AG10803 (cell line): ENCODE data around the gene WFIKKN1.

Experiments
- DNase-seq: peaks from one replicate; pipeline ENCODE4 v3.0.0; 2010; ENCODE audit warnings: low read depth
- H3K4me3 ChIP-seq: 2 replicates; pipeline ENCODE4 v1.5.1; 2011; ENCODE audit warnings: mild to moderate bottlenecking, low read length, control low read depth
- CTCF ChIP-seq: conservative IDR thresholded peaks from 2 replicates; pipeline ENCODE4 v1.5.1; 2011; ENCODE audit warnings: mild to moderate bottlenecking, low read length, control low read depth, inconsistent platforms

The WFIKKN1 gene

GRCh38 chr16:674214-674881 lies 43.6 kb downstream of the WFIKKN1 start:
- DNase-seq: no peak
- H3K4me3 ChIP-seq: no peak overlapping the region
- TF ChIP-seq CTCF: no peak

GRCh38 chr16:674968-675883 lies 44.4 kb downstream of the WFIKKN1 start, which contains the start of gene RHBDL1:
Gene RHBDL1, plus strand, starts transcription at chr16:675671. Its CDS starts 120 bp downstream, at chr16:675791.
- H3K4me3 ChIP-seq: peak within 1 kb of the TSS; percentile 49
- TF ChIP-seq CTCF: no peak
- peak; percentile 29 for DNase-seq

- peak overlapping the region; percentile 49 for H3K4me3 ChIP-seq
- DNase-seq: no peak
- no peak for TF ChIP-seq CTCF
Measured at GRCh38 chr16:675884-676564, 45.2 kb downstream of the WFIKKN1 start.

- H3K4me3 ChIP-seq: no peak overlapping the region
- no peak for DNase-seq
Measured at GRCh38 chr16:676565-676902, 45.7 kb downstream of the WFIKKN1 start.

GRCh38 chr16:676913-677312 lies 46.1 kb downstream of the WFIKKN1 start:
- no peak overlapping the region for H3K4me3 ChIP-seq
- no peak for TF ChIP-seq CTCF
- DNase-seq: no peak

More at GRCh38 chr16:676565-676902, 45.7 kb downstream of the WFIKKN1 start:
- TF ChIP-seq CTCF: no peak

GRCh38 chr16:677316-678190 lies 46.8 kb downstream of the WFIKKN1 start:
- no peak for TF ChIP-seq CTCF
- DNase-seq: no peak
- H3K4me3 ChIP-seq: no peak overlapping the region
